PC-3 (cell line): ENCODE measurements around the gene ARSB. TPM values are rescaled to one million over a fixed set of nuclear protein-coding genes. Genes with fewer than 3 reads are reported as not detected.

ENCODE experiments used
- ATAC-seq: fragments of 200-7000 bp; cut with Tn5 transposase; 2 replicates; pipeline ENCODE4 v1.9.1; 2020; ENCODE audit warnings: mild to moderate bottlenecking, moderate library complexity
- BruUV-seq: library from RNA; stranded (reverse); fragments of 400-500 nt; replicated peaks from 2 replicates; lab custom pipeline; 2021; lab: Mats Ljungman, UMichigan
- CTCF ChIA-PET: fragments of 300-600 bp; sonication (Branson Sonifier 250); formaldehyde crosslinking; loops from one replicate; lab custom pipeline; 2022; ENCODE audit warnings: antibody characterized with exemption; lab: Charles Lee
- POLR2A ChIA-PET: fragments of 300-600 bp; sonication (Branson Sonifier 250); formaldehyde crosslinking; loops from one replicate; lab custom pipeline; 2022; ENCODE audit warnings: antibody characterized with exemption; ENCODE audit not compliant: unreplicated experiment; lab: Charles Lee
- DNase-seq: peaks from one replicate; pipeline ENCODE4 v3.0.0-alpha.2; 2015
- H2AFZ ChIP-seq: fragments of 300-600 bp; sonication (generic); 2 replicates; pipeline ENCODE4 v1.6.0; 2016; ENCODE audit warnings: antibody characterized with exemption, low read length
- H3F3A ChIP-seq: fragments of 300-600 bp; sonication (generic); one replicate; pipeline ENCODE4 v1.6.0; 2017; ENCODE audit warnings: antibody characterized with exemption, low read length, control low read depth, mild to moderate bottlenecking; ENCODE audit not compliant: unreplicated experiment
- H3K27ac ChIP-seq: fragments of 300-600 bp; sonication (generic); 2 replicates; pipeline ENCODE4 v1.5.1; 2016; ENCODE audit warnings: mild to moderate bottlenecking, low read length
- H3K27me3 ChIP-seq: fragments of 300-600 bp; sonication (generic); 2 replicates; pipeline ENCODE4 v1.6.1; 2016; ENCODE audit warnings: low read length, mixed read lengths
- H3K36me3 ChIP-seq: fragments of 300-600 bp; sonication (generic); 2 replicates; pipeline ENCODE4 v1.6.1; 2016; ENCODE audit warnings: low read depth, mixed run types, low read length, mixed read lengths
- H3K4me1 ChIP-seq: fragments of 300-600 bp; sonication (generic); 2 replicates; pipeline ENCODE4 v1.5.1; 2016; ENCODE audit warnings: low read length; ENCODE audit not compliant: insufficient read depth
- H3K4me2 ChIP-seq: fragments of 300-600 bp; sonication (generic); 2 replicates; pipeline ENCODE4 v1.6.0; 2016; ENCODE audit warnings: low read length
- H3K4me3 ChIP-seq: fragments of 300-600 bp; sonication (generic); 2 replicates; pipeline ENCODE4 v1.5.1; 2016; ENCODE audit warnings: mild to moderate bottlenecking, low read length, mixed read lengths
- H3K79me2 ChIP-seq: fragments of 300-600 bp; sonication (generic); 2 replicates; pipeline ENCODE4 v1.6.1; 2017; ENCODE audit warnings: low read length, mixed read lengths
- H3K9ac ChIP-seq: fragments of 300-600 bp; sonication (generic); 2 replicates; pipeline ENCODE4 v1.6.0; 2016; ENCODE audit warnings: mild to moderate bottlenecking, low read length
- H3K9me2 ChIP-seq: fragments of 300-600 bp; sonication (generic); replicated peaks from 2 replicates; pipeline ENCODE4 v1.6.1; 2016; ENCODE audit warnings: mixed run types, low read length, mixed read lengths
- H3K9me3 ChIP-seq: fragments of 300-600 bp; sonication (generic); 2 replicates; pipeline ENCODE4 v1.6.1; 2016; ENCODE audit warnings: low read length, mixed read lengths
- H4K20me1 ChIP-seq: fragments of 300-600 bp; sonication (generic); 2 replicates; pipeline ENCODE4 v1.6.1; 2016; ENCODE audit warnings: low read length, mixed read lengths
- EZH2 ChIP-seq: fragments of 300-600 bp; sonication (generic); IDR thresholded peaks from one replicate; pipeline ENCODE4 v1.6.1; 2017; ENCODE audit warnings: antibody characterized with exemption, mild to moderate bottlenecking, low read length; ENCODE audit not compliant: unreplicated experiment
- EZH2phosphoT487 ChIP-seq: fragments of 300-600 bp; sonication (generic); IDR thresholded peaks from 2 replicates; pipeline ENCODE4 v1.6.1; 2018; ENCODE audit warnings: mild to moderate bottlenecking, antibody characterized with exemption, low read length, borderline replicate concordance
- intact Hi-C: fragments of 100-400 bp; cut with micrococcal nuclease; formaldehyde crosslinking; loops from 2 replicates; pipeline ENCODE4 v1.9.0; 2023
- total RNA-seq: library from RNA; depleted of rRNA; stranded (reverse); fragments of >200 nt; gene quantifications from 2 replicates; pipeline ENCODE4 v1.2.3, GENCODE V29; 2014
- TF ChIP-seq, protein P1 (sequence below): fragments of 300-600 bp; sonication (generic); conservative IDR thresholded peaks from 2 replicates; pipeline ENCODE4 v1.5.1; 2017; ENCODE audit warnings: antibody characterized with exemption, low read depth, mild to moderate bottlenecking, low read length

The ARSB gene
- total RNA-seq, 1 experiment from 2014 or later = 8.1 TPM

DNA sequence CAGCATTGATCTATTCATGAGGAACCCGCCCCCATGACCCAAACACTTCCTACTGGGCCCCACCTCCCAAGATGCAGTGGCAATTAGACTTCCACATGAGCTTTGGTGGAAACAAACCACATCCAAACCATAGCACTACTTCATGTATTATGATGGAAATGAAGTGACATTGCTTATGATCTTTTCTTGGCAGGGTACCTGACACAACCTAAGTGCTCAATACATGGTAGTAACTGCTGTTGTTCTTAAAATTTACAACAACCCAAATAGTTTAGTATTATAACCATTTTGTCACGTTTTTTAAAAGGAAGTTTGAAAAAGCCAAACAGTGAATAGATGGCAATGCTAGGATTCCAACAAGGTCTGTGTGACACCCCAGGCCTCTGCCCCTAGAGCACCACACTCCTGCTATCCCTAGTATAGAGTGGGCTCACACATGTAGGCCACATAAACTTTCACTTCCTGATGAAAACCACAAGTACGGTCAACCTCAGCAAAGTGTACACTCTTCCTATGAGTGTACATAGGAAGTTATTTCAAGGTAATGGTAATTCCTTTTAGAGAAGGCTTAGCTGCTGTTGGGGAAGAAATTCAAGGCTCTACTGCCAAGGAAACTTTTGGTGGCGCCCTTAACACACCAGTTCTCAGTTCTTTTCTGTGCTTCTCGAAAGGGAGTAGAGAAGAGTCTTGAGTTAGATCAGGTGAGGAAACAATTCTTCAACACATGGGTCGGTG, 97.6 kb downstream of the ARSB start:
- Histone ChIP-seq H3K36me3 (no peaks in the 10 kb centered on the region), H3K27me3 (no peaks in the 10 kb centered on the region), H3K4me3 (no peak overlapping the region), H3K27ac (no peak overlapping the region), H3F3A (no peaks in the 10 kb centered on the region), H3K9ac (no peak overlapping the region), H3K79me2 (no peaks in the 10 kb centered on the region), H3K9me2 (no peaks in the 10 kb centered on the region), H3K9me3 (no peaks in the 10 kb centered on the region), H3K4me2 (no peak overlapping the region), H3K4me1 (0 out of 2 replicates have a peak, but pooled peaks cover 5% of the 10 kb centered on the region), H2AFZ (no peak overlapping the region), H4K20me1 (no peaks in the 10 kb centered on the region)
- intact Hi-C loops = loop anchor here (5.0 to 10.0 kb wide), 4 partner anchors 73 to 353 kb away; partner anchors contain the start of gene LHFPL2
- POLR2A ChIA-PET = no interaction called here
- no TSS peak for BruUV-seq
- DNase-seq (no peak), ATAC-seq (no peak)
- CTCF ChIA-PET = no interaction called here
- TF ChIP-seq EZH2phosphoT487 (no peak), EZH2 (no peak)
- TF ChIP-seq, protein P1, sequence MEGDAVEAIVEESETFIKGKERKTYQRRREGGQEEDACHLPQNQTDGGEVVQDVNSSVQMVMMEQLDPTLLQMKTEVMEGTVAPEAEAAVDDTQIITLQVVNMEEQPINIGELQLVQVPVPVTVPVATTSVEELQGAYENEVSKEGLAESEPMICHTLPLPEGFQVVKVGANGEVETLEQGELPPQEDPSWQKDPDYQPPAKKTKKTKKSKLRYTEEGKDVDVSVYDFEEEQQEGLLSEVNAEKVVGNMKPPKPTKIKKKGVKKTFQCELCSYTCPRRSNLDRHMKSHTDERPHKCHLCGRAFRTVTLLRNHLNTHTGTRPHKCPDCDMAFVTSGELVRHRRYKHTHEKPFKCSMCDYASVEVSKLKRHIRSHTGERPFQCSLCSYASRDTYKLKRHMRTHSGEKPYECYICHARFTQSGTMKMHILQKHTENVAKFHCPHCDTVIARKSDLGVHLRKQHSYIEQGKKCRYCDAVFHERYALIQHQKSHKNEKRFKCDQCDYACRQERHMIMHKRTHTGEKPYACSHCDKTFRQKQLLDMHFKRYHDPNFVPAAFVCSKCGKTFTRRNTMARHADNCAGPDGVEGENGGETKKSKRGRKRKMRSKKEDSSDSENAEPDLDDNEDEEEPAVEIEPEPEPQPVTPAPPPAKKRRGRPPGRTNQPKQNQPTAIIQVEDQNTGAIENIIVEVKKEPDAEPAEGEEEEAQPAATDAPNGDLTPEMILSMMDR = no peak

DNA sequence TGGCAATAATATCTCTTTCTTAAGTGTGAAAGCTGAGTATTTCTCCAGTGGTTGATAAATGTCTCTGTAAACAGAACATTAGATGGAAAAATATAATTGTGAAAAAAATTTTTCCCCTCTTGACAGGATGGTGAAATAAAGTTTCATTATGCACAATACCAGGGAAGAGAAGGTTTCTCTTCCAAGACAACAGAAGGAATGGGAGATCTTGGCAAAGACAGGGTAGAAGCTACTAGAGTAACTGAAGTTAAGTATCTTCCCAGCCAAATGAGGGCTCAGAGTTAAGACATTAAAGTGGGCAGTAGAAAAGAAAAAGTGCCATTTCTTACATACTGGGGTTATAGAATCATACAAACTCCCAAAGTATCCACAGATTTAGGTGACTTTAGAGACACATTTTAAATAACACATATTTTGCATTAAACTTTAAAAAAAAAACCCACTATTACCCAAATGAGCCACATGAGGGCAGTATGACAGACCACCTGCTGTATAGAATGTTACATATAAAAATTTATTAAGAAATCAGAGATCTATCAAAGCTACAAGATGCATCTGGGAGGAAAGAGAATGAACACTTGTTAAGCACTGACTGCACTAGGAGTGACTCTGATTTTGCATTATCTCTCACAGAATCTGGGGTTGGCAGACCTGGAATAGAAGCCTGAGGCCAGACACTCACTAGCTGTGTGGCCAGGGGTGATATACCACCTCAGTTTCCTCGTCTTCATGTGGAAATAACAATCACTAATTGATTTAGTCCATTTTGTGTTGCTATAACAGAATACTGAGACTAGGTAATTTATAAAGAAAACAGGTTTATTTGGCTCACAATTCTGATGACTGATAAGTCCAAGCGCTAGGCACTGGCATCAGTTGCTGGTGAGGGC, 98.5 kb downstream of the ARSB start:
- ATAC-seq (no peak), DNase-seq (peak; percentile 32)
- H3K9me3 ChIP-seq = no peaks in the 10 kb centered on the region
- TF ChIP-seq, protein P1 = peak; percentile 66
- TF ChIP-seq EZH2 = no peak
- no peaks in the 10 kb centered on the region for H4K20me1 ChIP-seq
- POLR2A ChIA-PET = no interaction called here
- CTCF ChIA-PET = no interaction called here
- no peak overlapping the region for H3K9ac ChIP-seq
- 0 out of 2 replicates have a peak, but pooled peaks cover 5% of the 10 kb centered on the region for H3K4me1 ChIP-seq
- H3K27ac ChIP-seq = no peak overlapping the region
- H2AFZ ChIP-seq = no peak overlapping the region
- H3K79me2 ChIP-seq = no peaks in the 10 kb centered on the region
- no peaks in the 10 kb centered on the region for H3K9me2 ChIP-seq
- intact Hi-C loops = loop anchor here (5.0 to 10.0 kb wide), 4 partner anchors 72 to 352 kb away; partner anchors contain the start of gene LHFPL2
- H3F3A ChIP-seq = no peaks in the 10 kb centered on the region
- no peak overlapping the region for H3K4me3 ChIP-seq
- BruUV-seq = no TSS peak
- no peak overlapping the region for H3K4me2 ChIP-seq
- no peaks in the 10 kb centered on the region for H3K36me3 ChIP-seq
- H3K27me3 ChIP-seq = no peaks in the 10 kb centered on the region
